PC-3 (cell line): ENCODE measurements around the gene ASB2. TPM values are rescaled to one million over a fixed set of nuclear protein-coding genes. Genes with fewer than 3 reads are reported as not detected.

Experiments
- ATAC-seq: fragments of 200-7000 bp; cut with Tn5 transposase; 2 replicates; pipeline ENCODE4 v1.9.1; 2020; ENCODE audit warnings: mild to moderate bottlenecking, moderate library complexity
- BruUV-seq: library from RNA; stranded (reverse); fragments of 400-500 nt; replicated peaks from 2 replicates; lab custom pipeline; 2021; lab: Mats Ljungman, UMichigan
- CTCF ChIA-PET: fragments of 300-600 bp; sonication (Branson Sonifier 250); formaldehyde crosslinking; loops from one replicate; lab custom pipeline; 2022; ENCODE audit warnings: antibody characterized with exemption; lab: Charles Lee
- POLR2A ChIA-PET: fragments of 300-600 bp; sonication (Branson Sonifier 250); formaldehyde crosslinking; loops from one replicate; lab custom pipeline; 2022; ENCODE audit warnings: antibody characterized with exemption; ENCODE audit not compliant: unreplicated experiment; lab: Charles Lee
- DNase-seq: peaks from one replicate; pipeline ENCODE4 v3.0.0-alpha.2; 2015
- H2AFZ ChIP-seq: fragments of 300-600 bp; sonication (generic); 2 replicates; pipeline ENCODE4 v1.6.0; 2016; ENCODE audit warnings: antibody characterized with exemption, low read length
- H3F3A ChIP-seq: fragments of 300-600 bp; sonication (generic); one replicate; pipeline ENCODE4 v1.6.0; 2017; ENCODE audit warnings: antibody characterized with exemption, low read length, control low read depth, mild to moderate bottlenecking; ENCODE audit not compliant: unreplicated experiment
- H3K27ac ChIP-seq: fragments of 300-600 bp; sonication (generic); 2 replicates; pipeline ENCODE4 v1.5.1; 2016; ENCODE audit warnings: mild to moderate bottlenecking, low read length
- H3K27me3 ChIP-seq: fragments of 300-600 bp; sonication (generic); 2 replicates; pipeline ENCODE4 v1.6.1; 2016; ENCODE audit warnings: low read length, mixed read lengths
- H3K36me3 ChIP-seq: fragments of 300-600 bp; sonication (generic); 2 replicates; pipeline ENCODE4 v1.6.1; 2016; ENCODE audit warnings: low read depth, mixed run types, low read length, mixed read lengths
- H3K4me1 ChIP-seq: fragments of 300-600 bp; sonication (generic); 2 replicates; pipeline ENCODE4 v1.5.1; 2016; ENCODE audit warnings: low read length; ENCODE audit not compliant: insufficient read depth
- H3K4me2 ChIP-seq: fragments of 300-600 bp; sonication (generic); 2 replicates; pipeline ENCODE4 v1.6.0; 2016; ENCODE audit warnings: low read length
- H3K4me3 ChIP-seq: fragments of 300-600 bp; sonication (generic); 2 replicates; pipeline ENCODE4 v1.5.1; 2016; ENCODE audit warnings: mild to moderate bottlenecking, low read length, mixed read lengths
- H3K79me2 ChIP-seq: fragments of 300-600 bp; sonication (generic); 2 replicates; pipeline ENCODE4 v1.6.1; 2017; ENCODE audit warnings: low read length, mixed read lengths
- H3K9ac ChIP-seq: fragments of 300-600 bp; sonication (generic); 2 replicates; pipeline ENCODE4 v1.6.0; 2016; ENCODE audit warnings: mild to moderate bottlenecking, low read length
- H3K9me2 ChIP-seq: fragments of 300-600 bp; sonication (generic); replicated peaks from 2 replicates; pipeline ENCODE4 v1.6.1; 2016; ENCODE audit warnings: mixed run types, low read length, mixed read lengths
- H3K9me3 ChIP-seq: fragments of 300-600 bp; sonication (generic); 2 replicates; pipeline ENCODE4 v1.6.1; 2016; ENCODE audit warnings: low read length, mixed read lengths
- H4K20me1 ChIP-seq: fragments of 300-600 bp; sonication (generic); 2 replicates; pipeline ENCODE4 v1.6.1; 2016; ENCODE audit warnings: low read length, mixed read lengths
- CTCF ChIP-seq: fragments of 300-600 bp; sonication (generic); conservative IDR thresholded peaks from 2 replicates; pipeline ENCODE4 v1.5.1; 2017; ENCODE audit warnings: antibody characterized with exemption, low read depth, mild to moderate bottlenecking, low read length
- EZH2 ChIP-seq: fragments of 300-600 bp; sonication (generic); IDR thresholded peaks from one replicate; pipeline ENCODE4 v1.6.1; 2017; ENCODE audit warnings: antibody characterized with exemption, mild to moderate bottlenecking, low read length; ENCODE audit not compliant: unreplicated experiment
- EZH2phosphoT487 ChIP-seq: fragments of 300-600 bp; sonication (generic); IDR thresholded peaks from 2 replicates; pipeline ENCODE4 v1.6.1; 2018; ENCODE audit warnings: mild to moderate bottlenecking, antibody characterized with exemption, low read length, borderline replicate concordance
- intact Hi-C: fragments of 100-400 bp; cut with micrococcal nuclease; formaldehyde crosslinking; loops from 2 replicates; pipeline ENCODE4 v1.9.0; 2023
- total RNA-seq: library from RNA; depleted of rRNA; stranded (reverse); fragments of >200 nt; gene quantifications from 2 replicates; pipeline ENCODE4 v1.2.3, GENCODE V29; 2014

ASB2 gene
- total RNA-seq, 1 experiment from 2014 or later = 0.22 TPM

- no peak overlapping the region for H3K4me2 ChIP-seq
- ChIA-PET CTCF (interaction anchor here (0.6 kb wide), 1 partner anchor 9 kb away, joined by 3 read pairs; no protein-coding TSS in a partner anchor), POLR2A (no interaction called here)
Observed at GRCh38 chr14:94021416-94022157, 45.2 kb upstream of the ASB2 start.

GRCh38 chr14:94021001-94021400 is 44.6 kb upstream of the ASB2 start:
- no peaks in the 10 kb centered on the region for H3K27me3 ChIP-seq
- no TSS peak for BruUV-seq
- no peak overlapping the region for H2AFZ ChIP-seq
- H3K36me3 ChIP-seq = no peaks in the 10 kb centered on the region
- H4K20me1 ChIP-seq = no peaks in the 10 kb centered on the region
- no peak overlapping the region for H3K9ac ChIP-seq
- no peaks in the 10 kb centered on the region for H3F3A ChIP-seq
- ATAC-seq (peak; percentile 48), DNase-seq (peak; percentile 54)
- no peaks in the 10 kb centered on the region for H3K9me3 ChIP-seq
- ChIA-PET CTCF (interaction anchor here (0.6 kb wide), 1 partner anchor 9 kb away, joined by 3 read pairs; no protein-coding TSS in a partner anchor), POLR2A (no interaction called here)
- peaks cover 28% of the 10 kb centered on the region for H3K4me1 ChIP-seq
- H3K79me2 ChIP-seq = no peaks in the 10 kb centered on the region
- H3K4me2 ChIP-seq = no peak overlapping the region
- H3K27ac ChIP-seq = no peak overlapping the region
- no peak for TF ChIP-seq EZH2
- TF ChIP-seq CTCF = no peak
- TF ChIP-seq EZH2phosphoT487 = no peak
- intact Hi-C loops = no loop called here
- no peaks in the 10 kb centered on the region for H3K9me2 ChIP-seq
- no peak overlapping the region for H3K4me3 ChIP-seq

More at GRCh38 chr14:94021416-94022157, 45.2 kb upstream of the ASB2 start:
- TF ChIP-seq EZH2phosphoT487 = no peak
- no peak for TF ChIP-seq EZH2
- no peak for TF ChIP-seq CTCF
- Histone ChIP-seq H3K9me2 (no peaks in the 10 kb centered on the region), H3K9me3 (no peaks in the 10 kb centered on the region), H3K36me3 (no peaks in the 10 kb centered on the region), H3K9ac (no peak overlapping the region), H3F3A (no peaks in the 10 kb centered on the region), H3K4me3 (no peak overlapping the region), H2AFZ (no peak overlapping the region), H3K4me1 (peaks cover 28% of the 10 kb centered on the region), H4K20me1 (no peaks in the 10 kb centered on the region), H3K27ac (no peak overlapping the region), H3K27me3 (no peaks in the 10 kb centered on the region), H3K79me2 (no peaks in the 10 kb centered on the region)
- no TSS peak for BruUV-seq
- intact Hi-C loops = no loop called here
- no peak for ATAC-seq
- DNase-seq = no peak

GRCh38 chr14:94020267-94020666 is 43.9 kb upstream of the ASB2 start:
- Histone ChIP-seq H3K4me3 (no peak overlapping the region), H4K20me1 (no peaks in the 10 kb centered on the region), H3K27me3 (no peaks in the 10 kb centered on the region), H3K79me2 (no peaks in the 10 kb centered on the region), H3K4me2 (no peak overlapping the region), H3F3A (no peaks in the 10 kb centered on the region), H2AFZ (no peak overlapping the region), H3K9ac (no peak overlapping the region), H3K9me2 (no peaks in the 10 kb centered on the region), H3K27ac (no peak overlapping the region), H3K36me3 (no peaks in the 10 kb centered on the region), H3K9me3 (no peaks in the 10 kb centered on the region), H3K4me1 (peaks cover 23% of the 10 kb centered on the region)
- ChIA-PET POLR2A (interaction anchor here (0.5 kb wide), 1 partner anchor 61 kb away, joined by 3 read pairs; the partner anchor contains the start of genes DDX24 and IFI27L1), CTCF (no interaction called here)
- TF ChIP-seq EZH2phosphoT487 = no peak
- no peak for TF ChIP-seq EZH2
- TF ChIP-seq CTCF = no peak
- BruUV-seq = no TSS peak
- DNase-seq (no peak), ATAC-seq (no peak)
- intact Hi-C loops = no loop called here
